Activated naive CD4-positive, alpha-beta T cell treated with anti-CD3 and anti-CD28 coated beads, Interleukin-2, amount 50 U/mL, for 24 hours (primary cell): ENCODE measurements around the gene ZNRF1.
"Not testable (repeated sequence)": the region's sequence is repeated elsewhere in the genome, so short reads cannot be mapped to it uniquely, and the experiment has no call there.

Experiments used
- H3K27ac Mint-ChIP-seq: one replicate; pipeline ENCODE4 v1.8.0; 2021; ENCODE audit warnings: mild to moderate bottlenecking, mixed read lengths
- H3K27me3 Mint-ChIP-seq: one replicate; pipeline ENCODE4 v1.8.0; 2021; ENCODE audit warnings: mixed read lengths
- H3K36me3 Mint-ChIP-seq: one replicate; pipeline ENCODE4 v1.8.0; 2021; ENCODE audit warnings: mixed read lengths
- H3K4me1 Mint-ChIP-seq: one replicate; pipeline ENCODE4 v1.8.0; 2021; ENCODE audit warnings: mixed read lengths
- H3K4me3 Mint-ChIP-seq: one replicate; pipeline ENCODE4 v1.8.0; 2021; ENCODE audit warnings: mild to moderate bottlenecking, mixed read lengths
- H3K9me3 Mint-ChIP-seq: one replicate; pipeline ENCODE4 v1.8.0; 2021; ENCODE audit warnings: mixed read lengths

The ZNRF1 gene

DNA sequence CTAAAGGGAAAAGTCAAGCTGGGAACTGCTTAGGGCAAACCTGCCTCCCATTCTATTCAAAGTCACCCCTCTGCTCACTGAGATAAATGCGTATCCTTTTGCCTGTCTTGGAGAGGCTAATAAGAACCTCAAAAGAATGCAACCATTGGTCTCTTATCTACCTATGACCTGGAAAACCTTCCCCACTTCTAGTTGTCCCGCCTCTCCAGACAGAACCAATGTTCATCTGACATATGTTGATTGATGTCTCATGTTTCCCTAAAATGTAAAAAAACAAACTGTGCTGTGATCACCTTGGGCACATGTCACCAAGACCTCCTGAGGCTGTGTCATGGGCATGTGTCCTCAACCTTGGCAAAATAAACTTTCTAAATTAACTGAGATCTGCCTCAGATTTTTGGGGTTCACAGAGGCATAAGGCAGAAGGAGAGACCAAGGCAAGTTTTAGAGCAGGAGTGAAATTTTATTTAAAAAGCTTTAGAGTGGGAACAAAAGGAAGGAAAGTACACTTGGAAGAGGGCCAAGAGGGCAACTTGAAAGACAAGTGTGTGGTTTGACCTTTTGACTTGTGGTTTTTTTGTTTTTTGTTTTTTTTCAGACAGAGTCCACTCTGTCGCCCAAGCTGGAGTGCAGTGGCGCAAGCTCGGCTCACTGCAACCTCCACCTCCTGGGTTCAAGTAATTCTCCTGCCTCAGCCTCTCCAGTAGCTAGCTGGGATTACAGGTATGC, 130.8 kb downstream of the ZNRF1 start:
- H3K36me3 Mint-ChIP-seq, H3K9me3 Mint-ChIP-seq, H3K4me3 Mint-ChIP-seq, H3K27ac Mint-ChIP-seq, H3K27me3 Mint-ChIP-seq: not testable (repeated sequence)
- H3K4me1 Mint-ChIP-seq = peaks cover 13% of the 10 kb centered on the region

DNA sequence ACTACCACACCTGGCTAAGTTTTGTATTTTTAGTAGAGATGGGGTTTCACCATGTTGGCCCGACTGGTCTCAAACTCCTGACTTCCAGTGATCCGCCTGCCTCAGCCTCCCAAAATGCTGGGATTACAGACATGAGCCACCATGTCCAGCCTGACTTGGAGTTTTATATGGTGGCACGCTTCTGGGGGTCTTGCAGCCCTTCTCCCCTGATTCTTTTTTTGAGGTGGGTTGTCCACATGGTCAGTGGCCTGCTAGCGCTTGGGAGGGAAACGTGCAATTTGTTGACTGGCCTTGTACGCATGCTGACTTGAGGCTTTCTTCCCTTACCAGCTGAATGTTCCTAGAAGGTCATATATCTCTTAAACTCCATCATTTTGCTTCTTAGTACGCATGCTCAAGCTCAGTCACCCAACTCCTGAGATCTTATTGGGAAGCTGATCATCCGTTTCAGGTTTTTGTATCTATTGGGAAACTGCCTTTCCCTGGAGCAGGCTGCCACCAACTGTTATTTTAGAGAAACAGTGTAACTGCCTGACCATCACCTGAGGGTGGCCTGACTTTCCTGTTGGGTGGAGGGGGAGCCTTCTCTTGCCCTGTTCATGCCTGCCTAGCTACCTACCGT, 131.4 kb downstream of the ZNRF1 start:
- Mint-ChIP-seq H3K4me1 (peaks cover 13% of the 10 kb centered on the region), H3K9me3 (no peaks in the 10 kb centered on the region), H3K27me3 (peaks cover 2% of the 10 kb centered on the region), H3K36me3 (no peaks in the 10 kb centered on the region), H3K27ac (no peak overlapping the region), H3K4me3 (no peak overlapping the region)

DNA sequence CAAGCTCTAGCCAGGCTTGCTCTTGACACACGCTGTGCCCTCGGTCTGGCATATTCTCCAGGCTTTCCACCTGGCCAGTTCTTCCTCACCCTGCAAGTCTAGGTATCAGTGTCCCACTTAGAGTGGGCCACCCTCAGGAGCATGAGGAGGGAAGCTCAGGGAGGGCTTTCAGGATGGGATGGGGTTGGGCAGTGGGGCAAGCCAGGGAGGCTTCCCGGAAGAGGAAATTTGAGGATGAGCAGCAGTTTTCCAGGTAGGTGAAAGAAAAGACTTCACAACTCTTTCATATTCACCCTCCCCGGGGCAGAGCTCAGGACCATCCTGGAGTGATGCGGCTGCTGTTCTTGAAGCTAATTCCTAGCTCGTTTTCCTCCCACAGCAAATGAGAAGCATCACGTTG, 132.3 kb downstream of the ZNRF1 start:
- H3K27me3 Mint-ChIP-seq = peaks cover 2% of the 10 kb centered on the region
- H3K4me3 Mint-ChIP-seq = no peak overlapping the region
- peaks cover 13% of the 10 kb centered on the region for H3K4me1 Mint-ChIP-seq
- H3K27ac Mint-ChIP-seq = peak overlapping the region; percentile 9
- H3K9me3 Mint-ChIP-seq = no peaks in the 10 kb centered on the region
- H3K36me3 Mint-ChIP-seq = no peaks in the 10 kb centered on the region

DNA sequence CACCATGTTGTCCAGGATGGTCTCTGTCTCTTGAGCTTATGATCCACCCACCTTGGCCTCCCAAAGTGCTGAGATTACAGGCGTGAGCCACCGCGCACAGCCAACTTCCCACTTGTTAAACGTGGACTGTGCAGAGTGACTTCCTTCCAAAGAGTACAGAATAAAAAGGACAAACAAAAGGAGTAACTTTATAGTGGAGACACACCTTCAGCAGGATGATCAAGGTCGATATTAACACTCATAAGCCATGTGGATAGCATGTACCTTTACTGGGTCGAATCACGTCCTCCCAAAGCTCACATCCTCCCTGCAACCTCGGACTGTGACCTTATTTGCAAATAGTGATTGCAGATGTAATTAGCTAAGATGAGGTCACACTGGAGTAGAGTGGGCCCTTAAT, 139.4 kb downstream of the ZNRF1 start:
- H3K27me3 Mint-ChIP-seq = peaks cover 4% of the 10 kb centered on the region
- H3K36me3 Mint-ChIP-seq = no peaks in the 10 kb centered on the region
- peaks cover 9% of the 10 kb centered on the region for H3K4me1 Mint-ChIP-seq
- no peak overlapping the region for H3K27ac Mint-ChIP-seq
- no peak overlapping the region for H3K4me3 Mint-ChIP-seq
- no peaks in the 10 kb centered on the region for H3K9me3 Mint-ChIP-seq

DNA sequence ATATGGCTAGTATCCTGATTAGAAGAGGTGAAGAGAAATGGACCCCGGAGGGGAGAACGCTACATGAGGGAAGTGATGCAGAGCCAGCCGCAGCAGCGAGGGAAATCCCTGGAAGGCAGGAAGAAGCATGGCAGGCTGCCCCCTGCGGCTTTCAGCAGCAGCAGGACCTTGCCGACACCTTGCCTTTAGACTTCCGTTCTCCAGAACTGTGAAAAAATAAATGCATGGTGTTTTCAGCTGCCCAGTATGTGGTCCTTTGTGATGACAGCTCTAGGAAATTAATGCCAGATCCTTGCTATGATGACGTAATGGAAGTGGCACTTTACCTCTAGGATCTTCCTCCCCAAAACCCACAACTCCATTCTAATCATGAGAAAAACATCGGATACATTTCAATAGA, 139.8 kb downstream of the ZNRF1 start:
- no peak overlapping the region for H3K27ac Mint-ChIP-seq

DNA sequence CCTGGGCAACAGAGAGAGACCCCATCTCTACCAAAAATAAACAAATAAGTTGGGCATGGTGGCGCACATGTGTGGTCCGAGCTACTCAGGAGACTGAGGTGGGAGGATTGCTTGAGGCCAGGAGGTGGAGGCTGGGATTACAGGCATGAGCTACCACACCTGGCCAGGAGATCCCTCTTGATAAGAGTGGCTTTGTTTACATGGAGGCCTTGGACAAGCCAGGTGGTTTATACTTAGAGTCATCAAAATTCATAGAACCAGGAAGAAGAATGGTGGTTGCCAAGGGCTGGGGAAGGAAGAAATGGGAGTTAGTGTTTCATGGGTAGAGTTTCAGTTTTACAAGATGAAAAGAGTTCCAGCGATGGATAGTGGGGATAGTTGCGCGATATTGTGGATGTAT, 140.7 kb downstream of the ZNRF1 start:
- H3K27me3 Mint-ChIP-seq = peaks cover 4% of the 10 kb centered on the region
- no peaks in the 10 kb centered on the region for H3K9me3 Mint-ChIP-seq
- H3K4me3 Mint-ChIP-seq = no peak overlapping the region
- H3K4me1 Mint-ChIP-seq = peaks cover 9% of the 10 kb centered on the region
- H3K27ac Mint-ChIP-seq = no peak overlapping the region
- no peaks in the 10 kb centered on the region for H3K36me3 Mint-ChIP-seq

More for the DNA sequence above, 139.8 kb downstream of the ZNRF1 start:
- no peaks in the 10 kb centered on the region for H3K9me3 Mint-ChIP-seq
- H3K4me3 Mint-ChIP-seq = no peak overlapping the region
- no peaks in the 10 kb centered on the region for H3K36me3 Mint-ChIP-seq
- peaks cover 9% of the 10 kb centered on the region for H3K4me1 Mint-ChIP-seq
- H3K27me3 Mint-ChIP-seq = peaks cover 4% of the 10 kb centered on the region

DNA sequence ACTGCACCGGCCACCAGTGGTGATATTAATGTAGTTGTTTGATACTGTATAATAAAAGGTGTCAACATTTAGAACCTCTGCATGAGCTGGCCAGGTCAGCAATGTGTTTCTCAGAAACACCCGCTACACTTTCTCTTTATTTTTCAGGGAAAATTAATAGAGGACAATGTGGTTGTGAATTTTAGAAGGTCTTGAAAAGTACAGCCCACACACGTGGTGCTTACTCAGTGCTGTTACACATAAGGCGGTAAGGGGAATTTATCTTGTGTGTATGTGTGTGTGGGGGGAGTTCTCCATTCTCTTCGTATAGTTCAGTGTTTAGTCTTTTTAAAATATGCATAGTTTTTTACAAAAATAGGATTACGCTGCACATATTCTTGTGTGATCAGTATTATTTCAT, 145.1 kb downstream of the ZNRF1 start:
- H3K27me3 Mint-ChIP-seq = no peaks in the 10 kb centered on the region
- H3K9me3 Mint-ChIP-seq = no peaks in the 10 kb centered on the region
- H3K4me3 Mint-ChIP-seq = no peak overlapping the region
- H3K27ac Mint-ChIP-seq = no peak overlapping the region
- peaks cover 6% of the 10 kb centered on the region for H3K4me1 Mint-ChIP-seq
- H3K36me3 Mint-ChIP-seq = no peaks in the 10 kb centered on the region

DNA sequence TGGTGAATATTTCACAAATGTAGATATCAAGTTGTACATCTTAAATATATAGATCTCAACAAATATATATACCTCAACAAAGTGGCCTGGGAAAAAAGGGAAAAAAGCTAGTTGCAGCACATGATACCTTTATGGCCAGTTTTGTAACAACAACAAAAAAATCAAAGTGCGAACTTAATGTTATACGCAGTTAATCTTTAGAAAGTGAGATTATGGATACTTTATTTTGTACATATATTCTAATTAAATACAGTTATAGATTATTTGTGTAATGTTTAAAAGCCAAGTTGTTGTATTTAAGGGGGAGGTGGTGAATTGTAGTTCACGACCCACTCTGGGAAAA, 149.1 kb downstream of the ZNRF1 start:
- H3K4me1 Mint-ChIP-seq = peaks cover 39% of the 10 kb centered on the region
- H3K27me3 Mint-ChIP-seq = no peaks in the 10 kb centered on the region
- peaks cover 20% of the 10 kb centered on the region for H3K36me3 Mint-ChIP-seq
- H3K9me3 Mint-ChIP-seq = peaks cover 10% of the 10 kb centered on the region
- H3K4me3 Mint-ChIP-seq = peak overlapping the region; percentile 66
- no peak overlapping the region for H3K27ac Mint-ChIP-seq

DNA sequence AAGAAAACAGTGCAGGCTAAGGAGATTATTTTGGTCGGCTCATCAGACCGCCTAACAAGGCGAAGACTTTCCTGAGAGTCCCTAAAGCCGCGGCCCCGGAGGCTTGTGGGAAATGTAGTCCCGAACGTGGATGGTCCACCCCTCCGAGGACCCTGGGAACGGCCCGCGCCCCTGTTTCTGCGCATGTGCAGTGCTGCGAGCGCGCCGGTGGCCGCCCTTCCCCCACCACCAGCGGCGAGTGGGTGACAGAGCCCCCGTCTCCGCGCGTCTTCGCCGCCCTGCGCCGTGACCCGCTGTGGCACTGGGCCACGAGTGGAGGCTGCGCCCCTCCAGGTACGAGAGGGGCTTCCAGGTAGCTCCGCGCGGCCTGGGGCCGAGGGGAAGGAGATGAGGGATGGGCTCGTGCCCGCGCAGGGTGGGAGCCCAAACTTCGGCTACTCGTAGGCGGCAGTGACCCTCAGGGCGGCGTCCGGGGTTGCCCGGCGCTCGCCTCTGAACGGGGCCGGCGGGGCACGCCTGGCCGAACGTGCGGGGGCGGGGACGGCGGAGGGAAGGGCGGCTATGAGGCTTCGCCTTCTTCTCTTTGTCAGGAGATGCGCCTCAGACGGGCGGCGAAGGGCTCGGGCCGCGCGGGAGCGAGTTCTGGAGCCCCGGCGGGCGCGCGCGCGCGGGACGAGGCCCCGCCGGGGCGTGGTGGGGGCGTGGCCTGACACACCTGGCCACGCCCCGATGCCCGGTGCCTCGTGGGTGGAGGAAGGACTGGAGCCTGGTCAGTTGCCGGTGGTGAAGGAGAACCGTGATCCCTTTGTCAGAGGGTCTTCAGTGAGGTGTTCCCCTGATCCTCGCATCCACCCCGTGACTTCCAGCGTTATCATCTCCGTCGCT, 149.7 kb downstream of the ZNRF1 start, which contains the start of gene ZFP1:
Gene ZFP1, plus strand, starts transcription at position 214 of the 885 bp plus-strand sequence. CDS start 4,428 bp downstream, outside the sequence.
- peak within 1 kb of the TSS; percentile 84 for H3K27ac Mint-ChIP-seq
- peaks cover 11% of the 10 kb centered on the region for H3K9me3 Mint-ChIP-seq
- H3K27me3 Mint-ChIP-seq = no peaks in the 10 kb centered on the region
- peaks cover 23% of the 10 kb centered on the region for H3K36me3 Mint-ChIP-seq
- peaks cover 41% of the 10 kb centered on the region for H3K4me1 Mint-ChIP-seq
- peak within 1 kb of the TSS; percentile 90 for H3K4me3 Mint-ChIP-seq

DNA sequence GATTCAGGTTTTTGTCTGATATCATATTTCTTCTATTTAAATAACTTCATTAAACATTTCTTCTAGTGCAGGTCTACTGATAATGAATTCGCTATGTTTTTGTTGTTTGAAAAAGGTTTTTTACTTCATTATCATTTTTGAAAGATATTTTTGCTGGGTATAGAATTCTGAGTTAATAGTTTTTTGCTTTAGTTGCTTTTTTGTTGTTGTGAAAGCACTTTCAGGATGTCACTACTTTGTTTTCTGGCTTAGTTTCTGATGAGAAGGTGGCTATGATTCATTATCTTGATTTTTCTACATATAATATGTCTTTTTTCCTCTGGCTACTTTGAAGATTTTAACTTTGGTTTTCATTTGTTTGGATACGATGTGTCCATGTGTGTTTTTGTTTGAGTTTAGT, 153.0 kb downstream of the ZNRF1 start:
- peaks cover 28% of the 10 kb centered on the region for H3K36me3 Mint-ChIP-seq
- H3K4me1 Mint-ChIP-seq = peaks cover 41% of the 10 kb centered on the region
- H3K9me3 Mint-ChIP-seq = peaks cover 11% of the 10 kb centered on the region
- no peaks in the 10 kb centered on the region for H3K27me3 Mint-ChIP-seq
- no peak overlapping the region for H3K4me3 Mint-ChIP-seq
- H3K27ac Mint-ChIP-seq = no peak overlapping the region

DNA sequence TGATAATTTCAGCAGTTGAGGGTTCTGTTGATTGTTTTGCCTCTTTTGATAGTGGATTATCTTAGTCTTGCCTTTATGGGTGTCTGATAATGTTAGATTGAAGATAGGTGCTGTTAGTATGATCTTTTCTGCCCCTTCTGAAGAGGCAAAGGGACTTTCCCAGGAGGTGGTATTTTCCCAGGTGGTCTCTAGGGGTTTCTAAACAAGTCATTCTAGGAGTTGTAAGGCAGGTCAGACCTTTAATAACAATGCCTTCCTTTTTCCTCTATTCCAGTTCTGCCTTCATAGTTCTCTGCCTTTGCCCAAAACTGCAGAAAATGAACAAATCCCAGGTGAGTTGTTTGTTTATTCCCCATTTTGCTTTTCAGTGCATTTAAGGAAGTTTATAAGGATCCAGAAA, 153.8 kb downstream of the ZNRF1 start:
- peaks cover 11% of the 10 kb centered on the region for H3K9me3 Mint-ChIP-seq
- peaks cover 38% of the 10 kb centered on the region for H3K4me1 Mint-ChIP-seq
- no peaks in the 10 kb centered on the region for H3K27me3 Mint-ChIP-seq
- no peak overlapping the region for H3K4me3 Mint-ChIP-seq
- H3K27ac Mint-ChIP-seq = peak overlapping the region; percentile 33
- H3K36me3 Mint-ChIP-seq = peaks cover 30% of the 10 kb centered on the region

DNA sequence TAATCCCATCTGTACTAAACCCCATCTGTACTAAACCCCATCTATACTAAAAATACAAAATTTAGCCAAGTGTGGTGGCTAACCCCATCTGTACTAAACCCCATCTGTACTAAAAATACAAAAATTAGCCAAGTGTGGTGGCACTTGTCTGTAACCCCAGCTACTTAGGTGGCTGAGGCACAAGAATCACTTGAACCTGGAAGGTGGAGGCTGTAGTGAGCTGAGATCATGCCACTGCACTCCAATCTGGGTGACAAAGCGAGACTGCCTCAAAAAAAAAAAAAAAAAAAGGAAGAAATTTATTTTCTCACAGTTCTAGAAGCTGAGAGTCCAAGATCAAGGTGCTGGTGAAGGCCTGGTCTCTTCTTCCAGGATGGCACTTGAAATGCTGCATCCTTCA, 161.6 kb downstream of the ZNRF1 start:
- Mint-ChIP-seq H3K27me3 (no peaks in the 10 kb centered on the region), H3K36me3 (peaks cover 38% of the 10 kb centered on the region), H3K27ac (no peak overlapping the region), H3K9me3 (no peaks in the 10 kb centered on the region), H3K4me3 (no peak overlapping the region), H3K4me1 (no peaks in the 10 kb centered on the region)
